HepG2 (cell line): ENCODE data around the gene TMEM253. TPM values are rescaled to one million over a fixed set of nuclear protein-coding genes. Genes with fewer than 3 reads are reported as not detected.

ENCODE experiments used
- ARID2 ChIP-seq: sonication (generic); formaldehyde crosslinking; IDR thresholded peaks from 2 replicates; pipeline ENCODE4 v1.8.1; 2022; ENCODE audit warnings: mild to moderate bottlenecking, missing genetic modification reagents, borderline replicate concordance
- ATF3 ChIP-seq: sonication (generic); formaldehyde crosslinking; IDR thresholded peaks from 2 replicates; pipeline ENCODE4 v1.4.0; 2020; ENCODE audit warnings: missing genetic modification reagents
- CREB1 ChIP-seq, 2 experiments: fragments of 450-650 bp in 1 of 2; IDR thresholded peaks; 2 replicates each; pipeline ENCODE4 v1.6.1; 2016 to 2017; ENCODE audit warnings: control low read depth in 1 of 2, mild to moderate bottlenecking in 1 of 2, missing compliant biosample characterization in 1 of 2, missing genetic modification characterization in 1 of 2
- ELK4 ChIP-seq: sonication (generic); formaldehyde crosslinking; IDR thresholded peaks from 2 replicates; pipeline ENCODE4 v1.9.0; 2021; ENCODE audit warnings: missing genetic modification reagents, borderline replicate concordance
- FOXA3 ChIP-seq: IDR thresholded peaks from 2 replicates; pipeline ENCODE4 v1.6.1; 2016; ENCODE audit warnings: missing genetic modification reagents, missing compliant biosample characterization
- GABPA ChIP-seq, 2 experiments: IDR thresholded peaks; 2 replicates each; pipeline ENCODE4 v1.6.1; 2011 to 2016; ENCODE audit warnings: low read depth in 2 of 2, low read length in 1 of 2, missing biosample characterization in 1 of 2, missing genetic modification characterization in 1 of 2
- GATAD2A ChIP-seq: IDR thresholded peaks from 2 replicates; pipeline ENCODE4 v1.6.1; 2016
- HNF4G ChIP-seq, 2 experiments: sonication (generic) in 1 of 2; formaldehyde crosslinking in 1 of 2; IDR thresholded peaks; 2 replicates each; pipeline versions ENCODE4 v1.4.0 to v1.6.1; 2011 to 2020; ENCODE audit warnings: borderline replicate concordance in 2 of 2, low read depth in 2 of 2, mild to moderate bottlenecking in 2 of 2, low read length in 1 of 2, missing genetic modification reagents in 1 of 2, moderate library complexity in 1 of 2
- HOXA5 ChIP-seq: sonication (generic); formaldehyde crosslinking; IDR thresholded peaks from 2 replicates; pipeline ENCODE4 v1.4.0; 2020; ENCODE audit warnings: missing genetic modification reagents
- IKZF1 ChIP-seq: fragments of 450-650 bp; IDR thresholded peaks from 2 replicates; pipeline ENCODE4 v1.7.1; 2016
- MIER3 ChIP-seq: IDR thresholded peaks from 2 replicates; pipeline ENCODE4 v1.6.1; 2016; ENCODE audit warnings: missing compliant biosample characterization, borderline replicate concordance
- NCOA5 ChIP-seq: sonication (generic); formaldehyde crosslinking; IDR thresholded peaks from 2 replicates; pipeline ENCODE4 v1.4.0; 2020; ENCODE audit warnings: missing genetic modification reagents
- PHF21A ChIP-seq: sonication (generic); formaldehyde crosslinking; IDR thresholded peaks from 2 replicates; pipeline ENCODE4 v1.5.0; 2020; ENCODE audit warnings: mild to moderate bottlenecking, missing genetic modification reagents
- RBFOX2 ChIP-seq: fragments of 200-400 bp; formaldehyde crosslinking; IDR thresholded peaks from 2 replicates; pipeline ENCODE4 v1.6.1; 2017; ENCODE audit warnings: low read depth, mild to moderate bottlenecking, low read length
- RFX5 ChIP-seq: IDR thresholded peaks from 2 replicates; pipeline ENCODE4 v1.6.1; 2011; ENCODE audit warnings: low read depth, low read length, improper control_type of control experiment
- SAFB2 ChIP-seq: sonication (generic); formaldehyde crosslinking; IDR thresholded peaks from 2 replicates; pipeline ENCODE4 v1.5.1; 2020; ENCODE audit warnings: missing genetic modification reagents, low read depth, mild to moderate bottlenecking, borderline replicate concordance
- SAP130 ChIP-seq: IDR thresholded peaks from 2 replicates; pipeline ENCODE4 v1.6.1; 2016; ENCODE audit warnings: low read depth
- SMARCC2 ChIP-seq: fragments of 450-650 bp; IDR thresholded peaks from 2 replicates; pipeline ENCODE4 v1.6.1; 2017; ENCODE audit warnings: antibody characterized with exemption, mild to moderate bottlenecking
- SRSF1 ChIP-seq: fragments of 200-400 bp; formaldehyde crosslinking; optimal IDR thresholded peaks from 2 replicates; pipeline ENCODE3; 2017; ENCODE audit warnings: mild to moderate bottlenecking, low read depth, low read length, moderate library complexity
- ZBTB7B ChIP-seq: sonication (generic); formaldehyde crosslinking; IDR thresholded peaks from 2 replicates; pipeline ENCODE4 v1.4.0; 2020; ENCODE audit warnings: missing genetic modification reagents
- ZFAT ChIP-seq: sonication (generic); formaldehyde crosslinking; conservative IDR thresholded peaks from 2 replicates; pipeline ENCODE4 v1.8.1; 2023; ENCODE audit warnings: missing genetic modification reagents, inconsistent platforms
- ZNF160 ChIP-seq: sonication (generic); formaldehyde crosslinking; IDR thresholded peaks from 2 replicates; pipeline ENCODE4 v1.8.0; 2022; ENCODE audit warnings: mild to moderate bottlenecking, inconsistent platforms, missing genetic modification reagents
- ZNF235 ChIP-seq: sonication (generic); formaldehyde crosslinking; IDR thresholded peaks from 2 replicates; pipeline ENCODE4 v1.8.1; 2023; ENCODE audit warnings: mild to moderate bottlenecking, missing genetic modification reagents, borderline replicate concordance
- ZNF589 ChIP-seq: sonication (generic); formaldehyde crosslinking; conservative IDR thresholded peaks from 2 replicates; pipeline ENCODE4 v1.8.0; 2022; ENCODE audit warnings: mild to moderate bottlenecking, moderate library complexity, missing genetic modification reagents
- ZNF615 ChIP-seq: sonication (generic); formaldehyde crosslinking; IDR thresholded peaks from 2 replicates; pipeline ENCODE4 v1.5.0; 2020; ENCODE audit warnings: mild to moderate bottlenecking, missing genetic modification reagents, borderline replicate concordance
- ZNF768 ChIP-seq: sonication (generic); formaldehyde crosslinking; IDR thresholded peaks from 2 replicates; pipeline ENCODE4 v1.4.0; 2020; ENCODE audit warnings: missing genetic modification reagents
- ZSCAN25 ChIP-seq: sonication (generic); formaldehyde crosslinking; IDR thresholded peaks from 2 replicates; pipeline ENCODE4 v1.8.0; 2022; ENCODE audit warnings: mild to moderate bottlenecking, missing genetic modification reagents
- ZXDC ChIP-seq: sonication (generic); formaldehyde crosslinking; IDR thresholded peaks from 2 replicates; pipeline ENCODE4 v1.5.0; 2020; ENCODE audit warnings: mild to moderate bottlenecking, missing genetic modification reagents
- polyA plus RNA-seq, 8 experiments: library from polyadenylated mRNA; depleted of rRNA in 3 of 8; stranded (reverse) in 7 of 8; unstranded in 1 of 8; fragments of >200 nt; fragmentation: Illumina TruSeq in 4 of 8; extraction: Trizol in 4 of 8; gene quantifications; 2 replicates each; pipeline versions ENCODE4 v1.2.1 to v1.2.3, GENCODE V29; 2011 to 2016; ENCODE audit warnings: low read depth in 4 of 8, missing spikeins in 1 of 8, mixed read lengths in 1 of 8; ENCODE audit not compliant: insufficient read depth in 1 of 8
- total RNA-seq, 5 experiments: library from RNA; depleted of rRNA; stranded (reverse); fragments of >200 nt; fragmentation: Illumina TruSeq; extraction: Trizol; gene quantifications; 2 replicates each; pipeline ENCODE4 v1.2.3, GENCODE V29; 2016; ENCODE audit warnings: low read depth in 1 of 5

Gene TMEM253
- total and polyA plus RNA-seq, 2 of the 13 experiments (the other 11 are each of a cell fraction or from before 2014, with no cell fraction given): 0.29 to 0.45 TPM

- TF ChIP-seq FOXA3 (CRISPR knock-in tag) (no peak), ATF3 (CRISPR knock-in tag) (no peak), CREB1 (IDR thresholded peaks at IDR 0.05) (no peak), CREB1 (CRISPR knock-in tag; IDR thresholded peaks at IDR 0.05) (no peak), ZNF615 (no peak), RBFOX2 (peak; percentile 76), HOXA5 (CRISPR knock-in tag) (no peak), NCOA5 (CRISPR knock-in tag) (no peak), ELK4 (CRISPR knock-in tag) (no peak), ZNF768 (no peak), PHF21A (CRISPR knock-in tag) (no peak), MIER3 (CRISPR knock-in tag) (no peak), SMARCC2 (no peak), ZNF160 (CRISPR knock-in tag) (no peak), ARID2 (no peak), RFX5 (no peak), SAP130 (peak; percentile 81), ZFAT (no peak), SRSF1 (no peak), GABPA (IDR thresholded peaks at IDR 0.05; ENCODE audit: low read depth, low read length) (no peak), GABPA (CRISPR knock-in tag; IDR thresholded peaks at IDR 0.05; ENCODE audit: low read depth) (no peak), GATAD2A (CRISPR knock-in tag) (peak; percentile 23; the same call in 1 of the 2 replicates), ZNF589 (CRISPR knock-in tag) (no peak), ZXDC (CRISPR knock-in tag) (no peak), ZBTB7B (no peak), IKZF1 (no peak), HNF4G (IDR thresholded peaks at IDR 0.05; ENCODE audit: borderline replicate concordance, low read depth, low read length) (no peak), HNF4G (CRISPR knock-in tag; IDR thresholded peaks at IDR 0.05; ENCODE audit: borderline replicate concordance, low read depth) (no peak), ZSCAN25 (CRISPR knock-in tag) (no peak), ZNF235 (CRISPR knock-in tag) (no peak), SAFB2 (no peak)
Observed at GRCh38 chr14:21098076-21098891, 2.6 kb upstream of the TMEM253 start, which contains the start of gene ZNF219 (continued).
